HG02943 (cell line): Measurements from ENCODE around the gene PADI1.

Experiments
- ATAC-seq: cut with Tn5 transposase; IDR thresholded peaks from one replicate; pipeline ENCODE4 v1.9.1; 2021; ENCODE audit warnings: mild to moderate bottlenecking, low read depth, moderate library complexity; ENCODE audit not compliant: unreplicated experiment

The PADI1 gene

DNA sequence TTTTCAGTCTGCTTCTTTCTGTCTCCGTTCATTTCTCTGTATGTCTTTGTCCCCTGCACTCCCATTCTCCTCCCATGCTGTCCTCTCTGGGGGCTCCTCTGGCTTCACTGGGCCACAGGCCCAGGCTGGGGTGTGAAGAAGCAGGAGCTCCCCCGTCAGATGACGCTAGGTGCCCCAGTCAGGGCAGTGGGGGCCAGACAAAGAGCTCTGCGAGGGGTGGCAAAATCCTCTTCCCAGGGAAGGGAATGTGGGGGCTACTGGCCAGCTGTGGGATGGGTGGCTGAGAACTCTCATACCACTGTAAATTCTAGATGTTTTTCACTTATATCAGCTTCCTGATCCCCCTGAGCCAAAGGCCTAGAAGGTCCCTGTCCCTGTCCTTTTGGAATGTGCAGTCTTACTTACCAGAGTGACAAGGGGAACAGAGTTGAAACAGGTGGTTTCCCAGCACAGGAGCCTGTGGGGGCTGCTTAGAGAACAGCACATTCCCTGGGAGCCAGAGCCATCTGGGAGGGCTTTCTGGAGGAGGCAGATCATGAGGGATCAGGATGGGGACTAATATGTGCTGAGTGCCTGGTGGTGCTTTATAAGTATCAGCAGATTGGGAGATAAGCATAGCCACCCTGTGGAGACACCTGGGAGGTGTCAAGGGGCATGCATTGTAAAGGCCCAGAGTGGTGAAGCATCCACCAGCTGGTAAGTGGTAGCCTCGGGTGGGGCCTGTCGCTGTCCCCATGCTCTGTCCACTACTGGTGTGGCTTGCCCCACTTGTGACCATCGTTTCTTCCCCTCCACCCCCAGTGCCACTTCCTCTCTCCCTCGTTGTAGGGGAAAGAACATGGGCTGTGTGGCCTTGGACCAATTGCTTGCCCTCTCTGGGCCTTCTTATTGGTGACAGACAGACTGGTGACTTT is 10.1 kb upstream of the PADI1 start:
- no peak for ATAC-seq

DNA sequence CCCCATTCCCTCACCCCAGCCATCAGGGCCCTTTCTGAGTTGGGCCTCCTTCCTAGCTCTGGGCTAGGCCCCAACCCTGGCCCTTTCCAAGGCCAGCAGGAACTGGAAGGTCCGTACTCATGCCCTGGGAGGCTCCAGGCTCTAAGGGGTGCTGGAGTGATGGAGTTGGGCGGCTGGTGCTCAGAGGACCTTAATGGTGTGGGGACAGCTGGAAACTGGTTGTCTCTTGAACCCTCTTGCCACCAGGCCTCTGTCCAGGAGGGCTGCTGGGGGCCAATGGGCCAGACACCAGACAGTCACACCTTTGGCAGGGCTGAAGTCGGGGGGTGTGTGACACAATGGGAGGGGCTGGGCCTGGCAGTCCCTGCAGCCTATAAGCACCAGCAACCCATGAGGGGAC is 9.2 kb upstream of the PADI1 start:
- no peak for ATAC-seq

DNA sequence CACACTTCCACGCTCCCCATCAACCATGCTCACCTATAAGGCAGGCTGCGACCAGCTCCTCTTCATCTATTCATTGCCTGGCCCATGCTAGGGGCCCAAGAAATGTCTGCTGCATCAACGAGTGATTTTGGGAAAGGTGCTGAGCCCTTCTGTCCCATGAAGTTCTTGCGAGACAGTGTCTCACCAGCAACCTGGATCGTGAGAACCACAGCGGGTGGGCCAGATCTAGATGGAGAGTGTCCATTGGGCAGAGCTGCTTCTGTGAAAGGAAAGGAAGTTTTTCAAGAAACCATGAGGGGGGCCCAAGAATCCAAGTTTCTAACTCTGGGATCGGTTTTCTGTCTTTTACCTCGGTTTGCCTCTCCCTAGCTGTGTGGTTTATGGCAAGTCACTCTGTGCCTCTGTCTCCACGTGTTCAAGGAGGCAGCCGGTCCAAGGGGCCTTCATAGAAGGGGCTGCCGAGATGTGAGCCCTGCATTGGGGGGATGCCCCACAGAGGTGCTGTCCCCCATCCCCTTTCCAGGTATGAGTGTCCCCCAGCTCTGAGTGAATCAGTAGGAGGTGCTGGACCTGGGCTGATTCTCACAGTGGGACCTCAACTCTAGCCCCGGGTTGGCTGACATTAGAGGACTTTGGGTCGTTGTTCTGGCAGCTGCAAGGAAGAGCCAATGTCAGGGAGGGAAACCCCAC is 8.3 kb upstream of the PADI1 start:
- no peak for ATAC-seq

DNA sequence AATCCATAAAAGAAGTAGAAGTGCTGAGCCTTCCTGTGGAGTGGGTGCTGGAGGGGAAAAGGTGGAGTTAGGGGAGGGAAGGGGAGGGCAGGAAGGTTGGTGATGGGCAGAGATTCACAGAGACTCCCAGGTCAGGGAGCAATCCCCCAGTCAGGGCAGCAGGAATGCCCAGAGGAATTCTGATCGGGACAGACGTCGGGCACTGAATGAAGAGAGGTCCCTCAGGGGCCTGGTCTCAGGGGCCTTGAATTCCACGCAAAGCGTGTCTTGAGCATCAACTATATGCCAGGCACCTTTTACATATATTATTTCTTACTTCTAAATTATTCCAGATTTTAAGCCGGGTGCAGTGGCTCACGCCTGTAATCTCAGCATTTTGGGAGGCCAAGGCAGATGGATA is 7.2 kb upstream of the PADI1 start:
- no peak for ATAC-seq

DNA sequence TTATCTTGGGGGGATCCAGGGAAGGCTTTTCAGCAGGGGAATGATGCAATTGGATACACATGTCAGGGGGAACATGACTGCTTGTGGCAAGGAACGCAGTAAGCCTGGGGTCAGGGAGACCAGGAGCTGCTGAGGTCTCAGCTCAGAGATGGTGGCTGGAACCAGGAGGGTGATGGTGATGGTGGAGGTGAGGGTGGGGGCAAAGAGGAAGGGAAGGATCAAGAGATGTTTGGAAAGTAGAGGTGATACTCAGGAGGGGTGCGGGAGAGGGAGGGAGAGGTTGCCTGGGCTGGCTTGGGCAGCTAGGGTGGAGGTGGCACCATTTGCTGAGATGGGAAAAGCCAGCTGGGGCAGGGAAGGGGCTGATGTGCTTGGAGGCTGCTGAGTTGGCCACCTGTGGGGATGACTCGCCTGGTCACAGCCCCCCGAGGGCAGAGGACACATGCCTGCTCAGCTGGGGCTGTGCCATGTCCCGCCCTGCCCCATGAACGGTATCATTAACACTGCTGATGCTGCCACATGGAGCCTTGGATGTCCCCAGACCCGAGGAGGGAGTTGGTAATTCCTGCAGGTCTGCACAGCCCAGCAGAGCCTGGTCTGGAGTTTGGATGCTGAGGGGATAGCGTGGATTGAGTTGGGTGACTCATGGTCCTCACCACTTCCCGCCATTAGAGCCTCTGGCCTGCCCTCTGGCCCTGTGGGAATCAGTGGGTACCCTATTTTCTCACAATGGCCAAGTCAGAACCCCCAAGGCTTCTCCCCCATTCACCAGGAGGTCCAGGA is 6.3 kb upstream of the PADI1 start:
- ATAC-seq, result no peak

DNA sequence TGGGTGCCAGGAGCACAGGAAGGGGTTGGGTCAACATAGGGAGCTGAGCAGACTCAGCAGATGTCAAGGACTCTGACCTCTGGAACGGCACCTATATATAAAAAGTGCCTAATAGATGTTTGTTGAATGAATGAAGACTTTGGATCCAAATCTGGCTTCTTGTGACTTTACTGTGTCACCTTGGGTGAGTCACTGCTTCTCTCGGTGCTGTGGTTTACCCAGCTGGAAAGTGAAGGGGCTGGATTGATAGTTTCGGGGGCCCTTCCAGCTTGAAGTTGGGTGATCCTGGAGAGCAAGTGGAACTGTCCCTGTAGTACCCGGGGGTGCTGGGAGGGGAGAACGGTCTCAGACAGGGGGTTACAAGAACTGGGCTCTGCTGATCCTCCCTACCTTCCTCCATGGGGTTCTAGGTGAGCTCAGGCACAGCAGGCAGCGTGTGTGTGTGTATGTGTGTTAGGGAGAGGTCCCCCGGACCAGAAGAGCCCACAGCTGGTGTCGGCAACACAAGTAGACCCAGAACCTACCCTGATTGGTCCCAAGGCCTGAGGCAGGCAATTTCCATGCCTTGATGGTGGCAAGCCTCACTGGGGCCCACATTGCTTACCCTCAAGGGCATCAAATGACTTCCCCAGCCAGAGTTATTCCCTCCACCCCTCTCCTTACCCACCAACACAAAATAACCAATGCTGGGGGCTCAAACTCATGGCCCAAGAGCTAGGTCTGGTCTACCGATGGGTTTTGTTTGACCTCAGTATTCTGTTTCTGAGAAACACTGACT is 5.5 kb upstream of the PADI1 start:
- ATAC-seq, result no peak

DNA sequence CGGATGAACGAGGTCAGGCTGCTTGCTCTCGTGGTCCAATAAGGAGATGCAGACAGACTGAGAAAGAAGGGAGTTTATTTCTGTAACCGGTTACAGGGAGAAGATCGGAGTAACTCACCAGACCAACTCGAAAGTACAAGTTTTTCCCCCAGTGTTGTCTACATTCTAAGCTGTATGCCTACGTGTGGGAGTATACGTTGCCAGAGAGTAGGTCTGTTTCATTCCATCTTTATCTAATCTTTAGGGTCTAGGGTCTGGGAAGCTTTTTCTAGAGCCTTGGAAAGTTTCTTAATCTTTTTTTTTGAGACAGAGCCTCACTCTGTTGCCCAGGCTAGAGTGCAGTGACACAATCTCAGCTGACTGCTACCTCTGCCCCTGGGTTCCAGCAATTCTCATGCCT is 4.7 kb upstream of the PADI1 start:
- ATAC-seq, result no peak

DNA sequence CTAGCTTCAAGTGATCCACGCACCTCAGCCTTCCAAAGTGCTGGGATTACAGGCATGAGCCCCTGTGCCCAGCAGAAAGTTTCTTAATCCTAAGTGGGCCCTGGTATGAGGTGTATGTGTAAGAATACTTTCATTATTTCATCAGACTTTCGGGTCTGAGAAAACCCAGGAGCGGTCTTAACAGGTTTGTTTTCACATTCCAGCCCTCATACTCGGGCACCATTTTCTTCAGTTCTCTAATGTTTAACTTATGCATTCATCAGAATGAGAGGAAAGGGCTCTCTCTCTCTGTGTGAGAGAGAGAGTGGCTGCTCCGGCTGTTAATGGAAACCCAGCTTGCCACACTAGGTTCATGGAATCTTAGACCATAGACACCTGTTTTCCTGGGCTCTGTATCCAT is 4.2 kb upstream of the PADI1 start:
- no peak for ATAC-seq

DNA sequence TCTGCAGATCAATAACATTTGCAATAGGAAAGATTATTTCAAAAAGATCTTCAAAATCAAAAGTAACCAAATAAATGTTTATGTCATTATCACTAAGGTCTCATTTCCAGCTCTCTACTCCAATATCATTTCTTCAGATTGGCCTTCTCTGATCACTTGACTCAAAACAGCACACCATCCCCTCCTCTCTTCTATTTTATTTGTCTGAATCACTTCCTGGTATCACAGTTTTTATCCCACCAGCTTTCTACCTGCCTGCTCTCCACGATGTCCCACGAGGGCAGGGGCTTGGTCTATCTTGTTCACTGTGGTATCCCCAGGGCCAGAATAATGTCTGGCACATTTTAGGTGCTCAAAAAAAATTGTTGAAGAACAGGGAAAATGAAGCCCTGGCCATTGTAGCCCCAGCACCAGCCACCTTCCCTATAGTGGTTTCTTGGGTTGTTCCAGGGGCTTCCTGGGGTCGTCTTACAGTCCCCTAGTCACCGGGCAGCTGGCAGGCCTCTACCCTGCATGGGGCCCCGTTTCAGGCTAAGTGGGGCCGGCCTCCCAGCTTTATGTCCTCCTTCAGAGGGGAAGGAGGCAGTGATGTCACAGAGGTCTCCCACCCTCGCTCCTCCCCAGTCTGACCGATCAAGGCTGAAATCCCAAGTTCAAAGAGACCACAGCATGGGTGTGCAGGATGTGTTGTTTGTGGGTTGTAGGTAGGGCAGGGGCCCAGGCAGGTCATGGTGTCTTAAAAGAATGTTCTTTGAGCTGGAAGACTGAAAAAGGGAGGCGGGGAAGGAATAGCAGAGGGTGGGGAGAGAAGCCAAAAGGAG is 3.5 kb upstream of the PADI1 start:
- no peak for ATAC-seq

DNA sequence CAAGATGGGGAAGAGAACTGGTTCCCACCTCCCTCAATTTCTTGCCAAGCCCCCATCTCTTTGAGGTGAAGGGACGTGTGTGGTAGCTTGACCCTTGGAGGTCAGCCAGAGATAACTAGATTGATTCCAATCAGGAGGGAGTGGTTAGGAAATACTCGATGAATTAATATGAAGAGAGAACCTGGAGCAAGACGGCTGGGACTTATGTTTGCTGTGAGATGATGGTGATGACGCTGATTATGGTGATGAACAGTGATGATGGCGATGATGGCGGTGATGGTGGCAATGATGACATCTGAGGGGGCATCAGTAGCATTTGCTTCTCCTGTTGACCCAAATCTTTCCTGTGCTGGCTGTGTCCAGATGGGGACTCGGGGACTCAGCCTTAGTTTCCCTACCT is 724 bp downstream of the PADI1 start:
- ATAC-seq, result no peak

DNA sequence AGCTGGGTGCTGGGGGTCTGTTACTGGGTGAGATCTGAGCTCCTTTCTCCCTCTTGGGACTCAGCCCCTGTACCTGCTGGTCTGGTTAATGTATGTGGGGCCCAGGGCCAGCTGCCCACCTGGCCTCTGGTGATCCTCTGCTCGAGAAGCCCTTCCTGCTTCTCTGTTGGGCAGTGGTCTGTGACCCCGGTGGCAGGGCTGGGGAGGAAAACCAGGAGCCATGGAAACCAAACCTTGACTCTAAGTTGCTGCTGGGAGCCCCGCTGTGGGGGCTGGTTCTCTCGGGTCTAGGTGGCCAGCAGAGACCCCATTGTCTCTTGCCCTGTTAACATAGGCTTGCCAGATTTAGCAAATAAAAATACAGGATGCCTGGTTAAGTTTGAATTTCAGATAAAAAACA is 1.3 kb downstream of the PADI1 start:
- no peak for ATAC-seq

DNA sequence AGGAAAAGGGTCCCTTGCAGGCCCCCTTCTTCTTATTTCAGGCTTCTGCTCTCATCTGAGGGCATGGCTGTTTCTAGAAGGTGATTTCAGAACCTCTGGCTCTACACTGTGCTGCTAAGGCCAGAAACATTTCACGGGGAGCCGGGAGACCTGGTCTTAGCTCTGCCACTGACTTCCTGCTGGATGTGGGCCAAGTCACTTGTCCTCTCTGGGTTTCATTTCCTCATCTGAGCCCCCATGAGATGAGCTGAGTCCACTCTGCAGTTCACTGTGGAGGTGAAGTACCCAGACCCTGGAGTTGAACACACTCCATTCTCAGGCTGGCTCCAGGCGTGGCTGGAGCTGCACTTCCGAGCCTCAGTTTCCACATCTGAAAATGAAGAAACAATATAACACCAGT is 2.1 kb downstream of the PADI1 start:
- ATAC-seq, result no peak

DNA sequence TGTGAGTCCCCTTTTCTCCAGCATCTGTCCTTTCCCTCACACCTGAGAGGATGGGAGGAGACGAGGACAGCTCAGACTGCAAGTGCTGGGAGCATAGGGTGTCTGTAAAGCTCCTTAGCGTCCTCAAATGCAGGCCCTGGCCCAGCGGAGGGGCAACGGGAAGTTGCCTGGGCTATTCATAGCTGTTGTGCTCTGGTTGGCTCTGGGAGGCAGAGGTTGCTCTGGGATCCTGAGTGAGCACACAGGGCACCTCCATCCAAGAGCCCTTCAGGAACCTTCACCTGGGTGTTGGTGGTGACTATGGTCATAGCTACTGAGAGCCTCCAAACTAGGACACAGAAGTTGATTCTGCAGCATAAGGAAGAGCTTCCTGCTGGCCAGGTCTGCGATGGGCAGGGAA is 2.6 kb downstream of the PADI1 start:
- ATAC-seq, result no peak

DNA sequence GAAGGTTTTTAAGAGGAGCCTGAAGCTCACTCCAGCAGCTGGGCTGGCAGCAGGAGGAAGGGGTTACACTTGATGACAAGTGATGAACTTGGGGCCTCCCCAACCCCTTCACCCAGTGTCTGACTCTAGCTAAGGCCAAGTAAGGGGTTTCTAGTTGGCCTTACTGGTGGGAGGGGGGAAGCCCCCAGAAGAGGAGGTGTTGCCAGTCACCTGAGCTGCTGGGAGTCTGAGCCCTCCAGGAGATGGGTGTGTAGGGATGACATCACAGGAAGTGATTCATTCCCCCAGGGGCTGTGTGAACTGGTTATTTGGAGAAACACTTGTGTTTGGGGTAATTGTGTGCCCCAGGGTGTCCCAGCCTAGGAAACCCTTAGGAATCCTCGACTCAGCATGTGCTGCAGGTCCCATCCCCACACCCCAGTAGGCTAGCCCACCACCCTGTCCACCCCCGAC is 3.1 kb downstream of the PADI1 start:
- ATAC-seq, result no peak

DNA sequence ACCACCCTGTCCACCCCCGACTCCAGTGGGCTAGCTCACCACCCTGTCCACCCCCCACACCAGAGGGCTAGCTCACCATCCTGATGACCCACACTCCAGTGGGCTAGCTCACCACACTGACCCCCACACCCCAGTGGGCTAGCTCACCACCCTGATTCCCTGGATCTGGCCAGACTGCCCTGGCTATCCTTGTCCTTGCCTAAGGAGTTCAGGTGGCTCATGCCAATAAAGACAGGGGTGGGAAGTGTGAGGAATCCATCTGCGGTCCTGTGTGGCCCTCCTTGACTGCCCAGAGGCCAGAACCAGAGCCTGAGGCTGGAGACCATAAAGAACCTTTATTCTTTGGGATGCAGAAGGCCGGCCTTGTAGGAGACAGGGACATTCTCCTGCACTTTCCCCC is 3.6 kb downstream of the PADI1 start:
- no peak for ATAC-seq

DNA sequence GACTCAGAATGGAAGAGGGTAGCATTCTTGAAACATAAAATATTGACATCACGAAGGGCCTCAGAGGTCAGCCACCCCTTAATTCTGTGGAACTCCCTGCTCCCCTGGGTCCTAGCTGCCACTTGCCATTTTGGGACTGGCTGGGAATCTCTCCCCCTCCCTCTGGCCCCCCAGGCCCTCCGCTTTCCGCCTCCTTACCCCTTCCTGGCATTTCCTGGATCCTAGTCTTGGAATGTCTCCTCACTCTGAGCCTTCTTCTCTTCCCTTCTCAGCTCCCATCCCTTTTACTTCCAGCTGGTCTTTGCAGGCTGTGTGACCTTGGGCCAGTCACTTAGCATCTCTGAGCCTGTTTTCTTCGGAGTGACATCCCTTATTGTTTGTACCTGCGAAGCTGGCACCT is 4.5 kb downstream of the PADI1 start:
- no peak for ATAC-seq

DNA sequence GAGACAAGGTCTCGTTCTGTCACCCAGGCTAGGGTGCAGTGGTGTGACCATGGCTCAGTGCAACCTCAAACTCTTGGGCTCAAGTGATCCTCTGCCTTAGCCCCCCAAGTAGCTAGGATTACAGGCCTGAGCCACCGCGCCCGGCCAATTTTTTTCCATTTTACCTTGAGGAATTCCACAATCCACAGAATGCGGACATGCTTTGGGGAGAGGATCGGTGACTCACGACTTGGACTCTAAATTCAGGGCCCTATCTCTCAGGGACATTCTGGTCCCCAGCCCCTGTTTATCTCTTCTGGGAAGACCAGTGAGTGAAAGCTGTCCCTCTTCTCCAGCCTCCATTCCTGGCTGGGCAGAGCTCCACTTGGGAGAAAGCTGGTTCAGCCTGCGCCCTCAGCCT is 5.2 kb downstream of the PADI1 start:
- ATAC-seq, result no peak

DNA sequence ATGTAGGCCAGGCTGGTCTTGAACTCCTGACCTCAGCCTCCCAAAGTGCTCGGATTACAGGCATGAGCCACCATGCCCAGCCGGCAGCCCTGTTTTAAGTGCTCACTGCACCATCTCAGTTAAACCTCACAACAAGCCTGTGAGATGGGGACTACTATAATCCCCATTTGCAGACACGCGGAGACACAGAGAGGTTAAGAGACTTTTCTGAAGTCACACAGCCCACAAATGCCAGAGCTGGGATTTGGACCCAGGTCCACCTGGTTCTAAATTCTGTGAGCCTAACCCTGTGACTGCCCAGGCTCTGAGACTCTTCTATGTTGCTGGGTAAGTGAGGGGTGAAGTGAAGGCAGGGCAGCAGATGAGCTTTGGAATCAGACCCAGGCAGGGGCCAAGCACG is 6.4 kb downstream of the PADI1 start:
- ATAC-seq, result no peak

DNA sequence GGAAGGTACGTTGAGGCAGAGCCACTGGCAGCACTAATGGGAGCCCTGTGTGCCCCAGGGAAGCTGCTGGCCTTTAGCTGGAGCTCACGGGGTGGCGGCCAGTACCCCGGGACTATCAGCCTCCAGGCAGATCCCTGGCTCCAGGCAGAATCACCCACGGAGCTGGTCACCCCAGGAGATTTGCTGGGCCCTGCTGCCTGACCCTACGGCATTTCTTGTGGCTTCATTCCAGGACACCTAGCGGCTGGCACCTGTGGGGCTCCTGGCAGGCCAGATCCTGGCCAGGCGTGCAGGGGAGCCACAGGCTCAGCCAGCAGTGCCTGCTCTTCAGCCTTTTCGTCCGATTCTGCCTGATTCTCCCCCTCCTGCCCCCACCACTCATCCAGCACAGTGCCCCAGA is 7.1 kb downstream of the PADI1 start:
- ATAC-seq, result no peak
